ENCODE measurements around the gene TMEM63C.

The TMEM63C gene

DNA sequence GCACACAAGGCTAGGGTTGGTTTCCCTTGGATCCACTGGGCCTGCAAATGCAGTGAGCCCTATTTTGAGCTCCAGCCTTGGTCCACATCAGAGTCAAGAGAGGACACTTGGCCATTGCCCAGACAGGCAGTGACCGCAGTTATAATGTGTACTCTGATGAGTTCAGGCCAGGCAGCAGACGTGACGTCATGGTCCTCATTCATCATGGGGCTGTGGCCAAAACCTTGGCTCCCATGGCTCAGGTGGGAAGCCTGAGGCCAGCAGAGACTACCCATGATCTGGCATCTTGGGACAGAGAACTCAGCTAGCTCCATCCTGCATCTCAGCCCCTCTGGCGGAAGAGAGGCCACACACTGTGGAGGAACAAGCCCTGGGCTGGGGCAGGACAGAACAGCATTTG lies 16.4 kb downstream of the TMEM63C start:
- no peak for DNase-seq (ENCODE audit: low read depth)

DNA sequence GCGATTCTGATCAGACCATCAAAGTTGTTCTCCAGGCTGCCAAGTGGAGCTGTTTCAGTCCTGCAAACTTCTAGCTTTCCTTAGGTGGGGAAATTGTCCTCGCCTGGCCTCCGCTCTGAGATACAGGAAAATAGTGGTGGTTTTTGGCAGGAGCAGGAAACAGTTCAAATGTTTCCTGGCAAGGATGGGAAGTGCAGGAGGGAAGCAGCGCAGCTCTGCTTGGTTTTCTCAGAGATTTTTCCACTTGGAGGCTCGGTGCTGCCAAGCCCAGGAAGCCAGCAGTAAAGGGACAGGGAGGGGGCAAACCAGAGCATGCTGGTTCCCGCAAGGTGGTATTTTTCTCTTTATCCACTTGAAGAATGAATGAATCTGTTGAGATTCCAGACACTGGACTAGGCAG lies 17.0 kb downstream of the TMEM63C start:
- DNase-seq (ENCODE audit: low read depth) = no peak

DNA sequence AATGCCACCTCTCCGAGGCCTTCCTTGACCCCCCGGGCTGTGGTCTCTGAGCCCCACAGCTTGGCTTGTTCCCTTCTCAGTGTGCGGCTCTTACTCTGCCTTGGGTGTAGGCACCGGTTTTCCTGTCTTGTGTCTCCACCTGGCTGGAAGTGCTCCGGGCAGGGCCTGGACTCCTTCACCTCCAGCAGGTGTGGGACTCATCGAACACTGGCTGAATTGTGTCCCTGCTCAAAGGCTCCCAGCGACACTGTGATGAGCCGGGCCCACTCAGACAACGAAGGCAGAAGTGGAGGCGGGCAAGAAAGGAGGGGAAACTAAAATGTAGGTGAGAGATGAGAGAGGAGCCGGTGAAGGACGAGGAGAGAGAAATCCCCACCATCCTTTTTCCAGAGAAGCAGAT lies 18.0 kb downstream of the TMEM63C start:
- no peak for DNase-seq (ENCODE audit: low read depth)

GRCh38 chr14:77200406-77200985 lies 18.9 kb downstream of the TMEM63C start:
- DNase-seq (ENCODE audit: low read depth) = no peak

GRCh38 chr14:77201696-77202095 lies 20.1 kb downstream of the TMEM63C start:
- no peak for DNase-seq (ENCODE audit: low read depth)

DNA sequence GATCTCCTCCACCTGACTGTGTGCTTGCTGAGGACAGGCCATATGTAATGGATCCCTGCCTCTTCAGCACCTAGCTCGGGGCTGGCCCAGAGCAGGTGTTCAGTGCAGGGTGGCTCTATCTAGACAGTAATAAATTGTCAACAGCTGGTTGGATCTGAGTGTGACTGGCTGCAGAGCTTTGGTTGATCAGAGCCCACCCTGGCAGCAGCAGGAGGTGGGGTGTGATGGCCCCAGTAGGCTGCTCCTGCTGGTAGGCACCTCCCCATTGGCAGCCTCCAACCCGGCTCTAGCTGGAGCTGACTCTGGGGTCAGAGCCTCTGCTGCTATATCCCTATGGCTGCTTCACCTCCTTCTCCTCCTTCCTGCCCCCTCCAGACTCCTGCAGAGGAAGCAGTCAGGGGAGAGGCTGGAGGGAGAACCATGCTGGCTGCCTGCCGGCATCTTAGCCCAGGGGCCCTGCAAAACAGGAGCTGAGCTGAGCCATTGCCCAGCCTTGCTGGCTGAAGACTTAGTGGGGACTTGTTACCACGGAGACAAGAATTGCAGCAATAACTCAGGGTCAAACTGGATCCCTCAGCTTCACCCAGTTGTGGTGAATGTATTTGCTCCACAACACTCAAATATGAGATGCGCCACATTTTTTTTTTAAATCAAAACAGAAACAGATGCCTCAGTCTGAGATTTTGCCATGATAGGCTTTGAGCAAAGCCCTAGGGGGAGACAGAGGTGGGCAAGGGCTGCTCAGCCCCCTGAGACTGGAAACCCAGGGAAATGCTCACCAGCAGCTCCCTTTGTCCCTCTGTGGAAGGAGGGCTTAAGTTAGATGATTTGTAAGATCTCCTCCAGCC lies 22.2 kb downstream of the TMEM63C start:
- DNase-seq (ENCODE audit: low read depth) = no peak

- no peak for DNase-seq (ENCODE audit: low read depth)
Measured at GRCh38 chr14:77204459-77204771, 22.8 kb downstream of the TMEM63C start.

DNA sequence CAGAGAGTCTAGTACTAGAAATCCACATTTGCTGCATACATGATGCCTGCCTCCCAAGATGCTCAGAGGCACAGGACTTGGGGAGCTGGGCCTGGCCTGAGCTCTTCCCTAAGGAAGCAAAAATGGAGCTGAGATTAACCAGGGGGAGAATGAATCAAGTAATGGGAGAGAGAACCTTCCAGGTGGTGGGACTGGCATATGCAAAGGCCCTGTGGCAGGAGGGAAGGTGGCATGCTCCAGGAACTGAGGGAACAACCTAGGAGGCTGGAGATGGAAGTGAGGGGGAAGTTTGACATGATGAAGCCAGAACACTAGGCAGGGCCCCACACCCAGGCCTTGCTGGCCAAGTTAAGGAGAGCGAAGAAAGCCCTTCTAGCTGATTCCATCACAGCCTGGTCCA lies 23.3 kb downstream of the TMEM63C start:
- DNase-seq (ENCODE audit: low read depth) = no peak

DNA sequence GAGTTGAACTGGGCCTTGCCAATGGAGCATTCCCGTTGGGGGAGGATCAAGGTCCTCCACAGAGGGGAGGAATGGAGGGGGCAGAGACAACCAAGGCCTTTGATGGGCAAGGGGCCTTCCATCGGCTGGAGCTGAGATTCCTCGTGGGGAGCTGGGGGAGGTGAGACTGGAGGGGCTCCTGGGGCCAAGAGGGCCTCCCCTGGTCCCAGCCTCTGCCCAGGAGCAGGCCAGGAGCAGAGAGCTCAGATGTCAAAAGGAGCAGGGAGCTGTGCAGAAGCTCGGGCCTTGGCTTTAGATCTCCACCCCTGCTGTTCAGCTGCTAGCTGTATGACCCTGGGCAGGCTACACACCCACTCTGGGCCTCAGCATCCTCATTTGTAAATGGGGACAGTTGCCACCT lies 24.0 kb downstream of the TMEM63C start:
- DNase-seq (ENCODE audit: low read depth) = no peak

- no peak for DNase-seq (ENCODE audit: low read depth)
Measured at GRCh38 chr14:77206261-77206824, 24.7 kb downstream of the TMEM63C start.

GRCh38 chr14:77206877-77207389 lies 25.3 kb downstream of the TMEM63C start:
- DNase-seq (ENCODE audit: low read depth) = no peak

- peak; percentile 20 for DNase-seq (ENCODE audit: low read depth)
Measured at GRCh38 chr14:77208291-77208978, 26.8 kb downstream of the TMEM63C start.

DNA sequence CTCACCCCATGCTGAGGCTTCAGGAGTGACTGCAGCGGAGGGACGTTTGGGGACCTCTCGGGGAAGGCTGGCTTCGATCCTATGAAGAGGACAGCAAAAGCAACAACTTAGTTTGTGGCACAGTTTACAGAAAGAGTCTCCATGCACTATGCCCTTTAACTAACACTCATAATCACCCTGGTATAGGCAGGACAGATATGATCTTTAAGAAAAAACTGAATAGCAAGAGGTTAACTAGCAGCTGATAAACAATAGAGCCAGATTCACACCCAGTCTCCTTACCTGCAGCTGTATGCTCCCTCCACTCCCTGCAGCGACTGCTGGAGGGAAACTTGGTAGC lies 27.4 kb downstream of the TMEM63C start:
- no peak for DNase-seq (ENCODE audit: low read depth)

- no peak for DNase-seq (ENCODE audit: low read depth)
Measured at GRCh38 chr14:77212097-77212870, 30.7 kb downstream of the TMEM63C start.

- peak; percentile 15 for DNase-seq (ENCODE audit: low read depth)
Measured at GRCh38 chr14:77212943-77213678, 31.5 kb downstream of the TMEM63C start.

DNA sequence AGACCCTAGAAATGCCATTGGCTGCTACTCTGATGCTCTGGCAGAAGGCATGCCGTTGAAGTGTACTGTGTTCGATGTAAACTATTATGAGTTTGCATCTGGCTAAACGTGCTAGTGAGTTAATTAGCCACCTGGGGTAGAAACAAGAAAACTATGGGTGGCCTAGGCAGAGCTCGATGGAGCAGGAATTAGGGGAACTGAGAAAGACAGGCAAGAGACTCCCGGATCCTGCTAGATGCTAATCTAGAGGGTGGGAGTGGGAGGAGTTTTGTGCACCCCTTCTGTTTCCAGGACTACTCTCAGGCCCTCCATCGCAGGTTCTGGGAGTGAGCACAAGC lies 32.0 kb downstream of the TMEM63C start:
- DNase-seq (ENCODE audit: low read depth) = no peak

- DNase-seq (ENCODE audit: low read depth) = no peak
Measured at GRCh38 chr14:77214216-77214615, 32.6 kb downstream of the TMEM63C start.

DNA sequence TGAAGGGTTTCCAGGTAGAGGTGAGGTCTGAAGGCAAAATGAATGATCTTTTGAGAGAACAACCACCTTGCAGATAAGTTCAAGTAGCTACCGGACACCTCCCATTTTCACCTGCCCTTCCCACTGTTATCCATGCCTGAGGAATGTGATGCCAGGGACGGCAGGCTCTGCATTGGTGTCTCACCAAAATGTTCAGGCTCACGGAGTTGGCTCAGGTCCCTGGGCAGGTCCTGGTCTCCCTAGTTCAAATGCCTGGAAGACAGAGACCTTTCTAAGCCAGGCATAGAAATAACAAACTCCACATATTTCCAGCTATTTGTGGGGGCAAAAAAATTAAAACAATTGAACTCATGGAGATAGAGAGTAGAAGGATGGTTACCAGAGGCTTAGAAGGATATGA lies 36.0 kb downstream of the TMEM63C start:
- DNase-seq (ENCODE audit: low read depth) = no peak

DNA sequence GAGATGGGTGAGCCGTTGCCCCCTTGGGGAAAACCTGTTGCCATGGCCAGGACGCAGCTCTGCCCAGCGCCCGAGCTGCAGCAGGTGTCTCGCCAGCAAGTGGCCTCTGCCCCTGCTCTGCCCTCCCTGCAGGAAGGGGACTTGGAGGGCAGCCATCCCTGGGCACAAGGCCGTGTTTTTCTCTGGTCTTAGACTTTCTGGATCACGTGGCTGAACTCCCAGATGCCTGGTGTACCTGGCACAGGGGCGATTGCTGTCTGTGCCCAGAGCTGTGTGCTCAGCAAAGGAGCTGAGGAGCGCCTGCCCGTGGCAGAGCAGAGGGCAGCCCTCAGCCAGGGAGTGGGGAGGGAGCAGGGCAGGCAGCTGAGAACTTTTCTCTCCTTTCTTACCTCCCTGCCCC lies 38.0 kb downstream of the TMEM63C start:
- no peak for DNase-seq (ENCODE audit: low read depth)

GRCh38 chr14:77220246-77221017 lies 38.8 kb downstream of the TMEM63C start:
- no peak for DNase-seq (ENCODE audit: low read depth)

Measured in stimulated activated CD8-positive, alpha-beta memory T cell treated with anti-CD3 and anti-CD28 coated beads, Interleukin-4, amount 100 ng/mL, for 24 hours (primary cell).